RWPE1 (cell line): ENCODE measurements around the gene CCDC152.

Source experiments
- CTCF ChIA-PET: fragments of 350-600 bp; sonication (Branson Sonifier 250); formaldehyde crosslinking; extraction: SDS; loops from one replicate; lab custom pipeline; 2021; lab: Yijun Ruan, JAX
- POLR2A ChIA-PET: fragments of 400-600 bp; formaldehyde crosslinking; extraction: SDS; loops from one replicate; lab custom pipeline; 2020; ENCODE audit warnings: antibody characterized with exemption; ENCODE audit not compliant: low non-redundant PET; lab: Yijun Ruan, JAX
- DNase-seq: peaks from one replicate; pipeline ENCODE4 v3.0.0; 2012; ENCODE audit warnings: low spot score
- H3K27ac ChIP-seq: fragments of 450-650 bp; 2 replicates; pipeline ENCODE4 v1.5.1; 2017
- TF ChIP-seq, protein P1 (sequence below): fragments of 450-650 bp; conservative IDR thresholded peaks from 2 replicates; pipeline ENCODE4 v1.5.1; 2017; ENCODE audit warnings: low read depth, mild to moderate bottlenecking

The CCDC152 gene

DNA sequence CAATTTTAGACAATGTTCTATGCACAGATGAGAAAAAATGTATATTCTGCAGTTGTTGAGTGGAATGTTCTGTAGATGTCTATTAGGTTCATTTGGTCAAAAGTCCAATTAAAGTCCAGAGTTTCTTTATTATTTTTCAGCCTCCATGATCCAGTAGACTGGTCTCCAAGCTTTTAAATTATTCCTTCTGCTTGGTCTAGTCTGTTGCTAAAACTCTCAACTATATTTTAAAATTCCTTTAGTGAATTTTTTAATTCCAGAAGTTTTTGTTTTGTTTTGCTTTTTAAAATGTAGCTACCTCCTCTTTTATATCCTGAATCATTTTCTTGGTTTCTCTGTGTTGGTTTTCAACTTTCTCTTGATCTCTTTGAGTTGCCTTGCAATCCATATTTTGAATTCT, 30.5 kb downstream of the CCDC152 start:
- no peak overlapping the region for H3K27ac ChIP-seq
- DNase-seq = no peak
- ChIA-PET CTCF (no interaction called here), POLR2A (no interaction called here)
- TF ChIP-seq, protein P1, sequence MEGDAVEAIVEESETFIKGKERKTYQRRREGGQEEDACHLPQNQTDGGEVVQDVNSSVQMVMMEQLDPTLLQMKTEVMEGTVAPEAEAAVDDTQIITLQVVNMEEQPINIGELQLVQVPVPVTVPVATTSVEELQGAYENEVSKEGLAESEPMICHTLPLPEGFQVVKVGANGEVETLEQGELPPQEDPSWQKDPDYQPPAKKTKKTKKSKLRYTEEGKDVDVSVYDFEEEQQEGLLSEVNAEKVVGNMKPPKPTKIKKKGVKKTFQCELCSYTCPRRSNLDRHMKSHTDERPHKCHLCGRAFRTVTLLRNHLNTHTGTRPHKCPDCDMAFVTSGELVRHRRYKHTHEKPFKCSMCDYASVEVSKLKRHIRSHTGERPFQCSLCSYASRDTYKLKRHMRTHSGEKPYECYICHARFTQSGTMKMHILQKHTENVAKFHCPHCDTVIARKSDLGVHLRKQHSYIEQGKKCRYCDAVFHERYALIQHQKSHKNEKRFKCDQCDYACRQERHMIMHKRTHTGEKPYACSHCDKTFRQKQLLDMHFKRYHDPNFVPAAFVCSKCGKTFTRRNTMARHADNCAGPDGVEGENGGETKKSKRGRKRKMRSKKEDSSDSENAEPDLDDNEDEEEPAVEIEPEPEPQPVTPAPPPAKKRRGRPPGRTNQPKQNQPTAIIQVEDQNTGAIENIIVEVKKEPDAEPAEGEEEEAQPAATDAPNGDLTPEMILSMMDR = no peak

DNA sequence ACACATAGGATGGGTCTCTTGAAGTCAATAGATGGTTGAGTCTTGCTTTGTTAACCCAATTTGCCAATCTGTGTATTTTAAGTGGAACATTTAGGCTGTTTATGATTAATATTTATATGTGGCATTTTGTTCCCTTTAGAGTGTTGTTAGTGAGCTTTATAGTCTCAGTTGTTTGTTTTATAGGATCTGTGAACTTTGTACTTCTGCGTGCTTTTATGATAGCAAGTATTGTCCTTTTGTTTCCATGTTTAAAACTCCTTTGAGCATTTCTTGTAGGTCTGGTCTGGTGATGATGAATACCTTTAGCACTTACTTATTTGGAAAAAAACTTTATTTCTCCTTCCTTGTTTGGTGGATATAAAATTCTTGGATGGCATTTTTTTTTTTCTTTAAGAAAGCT, 31.2 kb downstream of the CCDC152 start:
- H3K27ac ChIP-seq = no peak overlapping the region
- no peak for DNase-seq
- ChIA-PET CTCF (interaction anchor here (0.6 kb wide), 1 partner anchor 680 kb away, joined by 3 read pairs; no protein-coding TSS in a partner anchor), POLR2A (no interaction called here)
- TF ChIP-seq, protein P1 = no peak

DNA sequence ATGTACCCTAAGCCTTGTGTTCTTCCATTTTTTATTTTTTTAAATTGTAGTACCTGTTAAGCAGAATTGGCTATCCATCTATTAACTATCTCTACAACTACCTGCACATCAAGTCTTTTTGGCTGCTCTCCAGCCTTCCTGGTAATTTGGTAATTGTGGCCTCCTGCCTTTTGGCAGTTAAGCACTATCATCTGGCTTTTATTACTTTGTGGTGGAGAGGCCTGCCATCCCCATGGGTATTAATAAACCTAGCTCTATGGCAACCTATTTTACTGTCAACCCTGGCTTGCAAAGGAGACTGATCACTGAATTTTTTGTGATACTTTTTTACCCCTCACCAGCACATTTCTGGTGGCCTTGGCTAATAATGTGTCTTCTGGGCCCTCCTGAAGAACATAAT, 34.5 kb downstream of the CCDC152 start:
- H3K27ac ChIP-seq = no peak overlapping the region
- TF ChIP-seq, protein P1 = no peak
- CTCF ChIA-PET = no interaction called here
- POLR2A ChIA-PET = no interaction called here
- DNase-seq = no peak

DNA sequence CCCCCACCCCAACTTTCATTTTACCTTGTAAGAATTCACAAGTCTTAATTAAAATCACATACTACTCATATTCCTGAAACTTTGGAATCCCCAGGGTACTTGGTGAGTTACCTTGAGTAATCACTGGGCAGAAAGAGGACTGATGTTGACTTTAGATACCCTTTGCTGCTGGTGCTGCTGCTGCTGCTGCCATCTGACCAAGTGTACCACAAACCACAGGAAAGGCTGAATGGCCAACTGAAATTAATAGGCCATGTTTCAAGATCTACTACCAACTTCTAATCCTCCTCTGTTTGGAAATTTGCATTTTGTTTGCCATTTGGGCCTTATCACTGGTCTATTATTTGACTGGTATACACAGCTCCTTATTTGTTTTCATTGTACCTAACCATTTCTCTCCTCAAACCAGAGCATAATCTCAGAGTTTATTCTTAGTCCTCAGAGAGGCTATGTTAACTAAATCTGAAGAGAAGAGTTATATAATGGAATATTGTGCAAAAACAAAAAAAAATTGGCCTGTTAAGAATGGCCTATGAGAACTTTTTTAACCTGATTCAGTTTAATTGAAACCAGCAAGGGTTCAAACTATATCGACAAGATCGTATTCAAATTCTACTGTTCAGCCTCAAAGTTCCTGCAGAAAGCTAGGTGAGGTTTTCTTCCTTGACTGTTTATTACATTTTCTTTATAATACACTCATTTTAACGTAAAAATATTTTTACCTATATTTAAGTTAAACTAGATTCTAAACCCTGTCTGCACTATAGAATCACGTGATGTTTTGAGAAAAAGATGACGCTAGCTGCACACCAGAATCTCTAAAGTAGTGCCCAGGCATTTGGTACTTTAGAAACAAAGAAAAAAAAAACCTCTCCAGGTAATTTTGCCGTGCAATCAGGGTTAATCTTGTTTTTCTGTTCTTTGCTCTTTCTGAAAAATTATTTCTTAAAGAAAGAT, 41.9 kb downstream of the CCDC152 start:
- POLR2A ChIA-PET = no interaction called here
- no peak overlapping the region for H3K27ac ChIP-seq
- DNase-seq = no peak
- TF ChIP-seq, protein P1 = no peak
- CTCF ChIA-PET = no interaction called here

DNA sequence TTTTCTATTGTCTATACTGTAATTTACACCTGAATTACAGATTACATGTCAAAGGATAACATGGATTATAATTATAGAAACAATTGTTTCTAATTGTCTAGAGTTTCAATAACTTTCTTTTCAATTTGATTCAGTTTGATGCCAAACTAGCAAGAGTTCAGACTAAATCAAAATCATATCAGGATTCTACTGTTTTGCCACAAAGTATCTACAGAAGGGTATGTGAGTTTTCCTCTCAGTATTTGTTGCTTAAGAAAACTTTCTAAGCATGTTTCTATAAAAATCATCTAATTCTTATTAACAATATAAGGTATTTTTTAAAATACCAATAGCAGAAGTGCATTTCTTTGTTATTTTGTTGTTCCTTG, 42.6 kb downstream of the CCDC152 start:
- no peak for DNase-seq
- H3K27ac ChIP-seq = no peak overlapping the region
- ChIA-PET POLR2A (no interaction called here), CTCF (interaction anchor here (0.6 kb wide), 1 partner anchor 268 kb away, joined by 6 read pairs; no protein-coding TSS in a partner anchor)
- TF ChIP-seq, protein P1 = no peak

DNA sequence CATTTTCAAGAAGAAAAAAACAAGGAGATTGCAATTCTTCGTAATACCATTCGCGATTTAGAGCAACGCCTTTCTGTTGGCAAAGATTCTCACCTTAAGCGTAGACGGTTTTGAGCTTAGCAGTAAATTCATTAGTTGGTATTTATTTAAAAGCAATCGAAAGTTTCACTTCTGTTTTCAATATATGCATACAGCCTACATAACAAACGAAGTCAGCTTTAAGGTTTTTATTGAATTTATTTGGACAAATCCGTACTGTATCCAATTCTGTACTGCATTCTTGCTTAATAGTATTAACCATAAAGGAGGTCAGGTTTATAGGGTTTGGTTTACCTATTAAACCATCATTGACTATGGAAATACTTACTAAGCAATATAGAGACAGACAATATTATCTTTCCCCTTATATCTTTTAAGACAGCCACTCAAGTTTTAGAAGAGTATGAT, 43.1 kb downstream of the CCDC152 start:
- CTCF ChIA-PET = interaction anchor here (0.6 kb wide), 1 partner anchor 269 kb away, joined by 6 read pairs; no protein-coding TSS in a partner anchor
- no peak for DNase-seq
- H3K27ac ChIP-seq = no peak overlapping the region
- POLR2A ChIA-PET = no interaction called here
- TF ChIP-seq, protein P1 = no peak
